ENCODE results near the gene UBL4B.

- TF ChIP-seq, protein P1, sequence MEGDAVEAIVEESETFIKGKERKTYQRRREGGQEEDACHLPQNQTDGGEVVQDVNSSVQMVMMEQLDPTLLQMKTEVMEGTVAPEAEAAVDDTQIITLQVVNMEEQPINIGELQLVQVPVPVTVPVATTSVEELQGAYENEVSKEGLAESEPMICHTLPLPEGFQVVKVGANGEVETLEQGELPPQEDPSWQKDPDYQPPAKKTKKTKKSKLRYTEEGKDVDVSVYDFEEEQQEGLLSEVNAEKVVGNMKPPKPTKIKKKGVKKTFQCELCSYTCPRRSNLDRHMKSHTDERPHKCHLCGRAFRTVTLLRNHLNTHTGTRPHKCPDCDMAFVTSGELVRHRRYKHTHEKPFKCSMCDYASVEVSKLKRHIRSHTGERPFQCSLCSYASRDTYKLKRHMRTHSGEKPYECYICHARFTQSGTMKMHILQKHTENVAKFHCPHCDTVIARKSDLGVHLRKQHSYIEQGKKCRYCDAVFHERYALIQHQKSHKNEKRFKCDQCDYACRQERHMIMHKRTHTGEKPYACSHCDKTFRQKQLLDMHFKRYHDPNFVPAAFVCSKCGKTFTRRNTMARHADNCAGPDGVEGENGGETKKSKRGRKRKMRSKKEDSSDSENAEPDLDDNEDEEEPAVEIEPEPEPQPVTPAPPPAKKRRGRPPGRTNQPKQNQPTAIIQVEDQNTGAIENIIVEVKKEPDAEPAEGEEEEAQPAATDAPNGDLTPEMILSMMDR (IDR thresholded peaks at IDR 0.05) = no peak
- no peak for TF ChIP-seq POLR2A (IDR thresholded peaks at IDR 0.05)
Measured at GRCh38 chr1:110089561-110090275, 22.5 kb upstream of the UBL4B start.

Data from uterus (tissue), 2 donors.